ENCODE measurements around the gene DNM3.

DNM3 gene

DNA sequence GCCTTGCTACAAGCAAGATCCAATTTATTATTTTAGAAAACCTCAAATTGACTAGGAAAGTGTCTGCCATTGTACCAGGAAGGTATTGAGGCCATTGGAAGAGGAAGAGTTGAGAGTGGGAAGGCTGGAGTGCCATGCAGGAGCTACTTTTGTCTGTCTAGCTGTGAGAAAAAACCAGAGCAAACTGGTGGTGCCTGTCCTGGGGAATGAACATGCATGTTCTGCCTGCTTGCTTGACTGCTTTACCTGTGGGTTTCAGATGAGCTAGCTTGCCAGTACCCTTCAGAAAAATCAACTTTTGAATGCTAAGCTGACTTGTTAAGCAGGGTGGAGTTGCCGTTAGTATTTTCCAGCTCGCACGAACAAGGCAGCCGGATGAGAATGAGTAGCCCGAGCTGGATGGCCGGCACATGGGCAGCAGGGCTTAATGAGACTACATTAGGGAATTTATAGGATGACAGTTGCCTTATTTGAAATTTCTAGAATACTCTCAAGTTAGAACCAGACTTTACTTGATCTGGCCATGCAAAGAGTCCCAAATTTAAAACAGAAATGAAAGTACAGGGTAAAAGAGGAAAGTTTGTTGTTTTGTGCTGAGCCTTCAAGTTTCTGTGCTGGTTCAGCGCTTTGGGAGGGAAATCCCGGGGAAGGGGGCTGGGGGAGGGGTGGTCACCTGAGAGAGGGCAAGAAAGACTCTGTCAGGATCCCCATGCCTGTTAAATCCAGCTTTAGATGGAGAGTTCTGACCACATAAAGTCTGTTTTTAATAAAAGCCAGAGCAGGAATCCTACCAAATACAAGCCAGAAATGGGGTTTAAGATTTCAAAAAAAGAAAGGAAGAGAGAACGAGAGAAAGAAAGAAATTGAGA, 549.6 kb downstream of the DNM3 start:
- TF ChIP-seq REST (IDR thresholded peaks at IDR 0.05; ENCODE audit: low read depth) (no peak), TEAD4 (IDR thresholded peaks at IDR 0.05) (no peak)

- TF ChIP-seq YY1 (IDR thresholded peaks at IDR 0.05; ENCODE audit: low read depth) (no peak), ZBTB7A (IDR thresholded peaks at IDR 0.05; ENCODE audit: low read depth) (no peak), REST (IDR thresholded peaks at IDR 0.05; ENCODE audit: low read depth) (no peak), TCF12 (IDR thresholded peaks at IDR 0.05; ENCODE audit: low read depth) (no peak), FOXM1 (IDR thresholded peaks at IDR 0.05; ENCODE audit: borderline replicate concordance, low read depth) (no peak), TAF1 (IDR thresholded peaks at IDR 0.05; ENCODE audit: low read depth) (no peak), CREB1 (IDR thresholded peaks at IDR 0.05; ENCODE audit: low read depth) (no peak), NFIC (IDR thresholded peaks at IDR 0.05) (no peak), TEAD4 (IDR thresholded peaks at IDR 0.05) (no peak), CEBPB (IDR thresholded peaks at IDR 0.05) (no peak)
- TF ChIP-seq, protein P1, sequence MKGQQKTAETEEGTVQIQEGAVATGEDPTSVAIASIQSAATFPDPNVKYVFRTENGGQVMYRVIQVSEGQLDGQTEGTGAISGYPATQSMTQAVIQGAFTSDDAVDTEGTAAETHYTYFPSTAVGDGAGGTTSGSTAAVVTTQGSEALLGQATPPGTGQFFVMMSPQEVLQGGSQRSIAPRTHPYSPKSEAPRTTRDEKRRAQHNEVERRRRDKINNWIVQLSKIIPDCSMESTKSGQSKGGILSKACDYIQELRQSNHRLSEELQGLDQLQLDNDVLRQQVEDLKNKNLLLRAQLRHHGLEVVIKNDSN (IDR thresholded peaks at IDR 0.05) = no peak
- TF ChIP-seq, protein P2, sequence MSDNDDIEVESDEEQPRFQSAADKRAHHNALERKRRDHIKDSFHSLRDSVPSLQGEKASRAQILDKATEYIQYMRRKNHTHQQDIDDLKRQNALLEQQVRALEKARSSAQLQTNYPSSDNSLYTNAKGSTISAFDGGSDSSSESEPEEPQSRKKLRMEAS (IDR thresholded peaks at IDR 0.05) = no peak
Measured at GRCh38 chr1:172391976-172392375, 550.7 kb downstream of the DNM3 start.

DNA sequence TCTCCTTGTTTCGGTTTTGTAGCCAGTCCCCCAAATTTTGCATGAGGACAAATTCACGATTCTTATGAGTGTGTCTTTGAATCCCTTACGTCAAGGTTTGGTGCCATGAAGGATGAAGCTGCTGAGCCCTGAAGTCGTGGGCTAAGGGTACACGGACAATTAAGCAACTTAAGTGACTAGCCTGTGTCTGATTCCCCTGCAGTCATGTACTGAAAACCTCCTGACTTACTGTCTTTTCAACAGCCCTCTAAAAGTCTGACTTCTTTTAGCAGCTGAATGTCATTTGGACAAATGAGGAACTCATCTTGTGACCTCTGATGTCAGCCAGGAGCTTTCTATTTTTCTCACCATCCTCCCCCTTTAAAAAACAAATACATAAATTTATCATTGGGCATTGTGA, 552.1 kb downstream of the DNM3 start:
- TF ChIP-seq RAD21 (IDR thresholded peaks at IDR 0.05; ENCODE audit: low read depth) = no peak
- no peak for TF ChIP-seq YY1 (IDR thresholded peaks at IDR 0.05; ENCODE audit: low read depth)
- TF ChIP-seq, protein P1 (IDR thresholded peaks at IDR 0.05) = no peak
- no peak for TF ChIP-seq TAF1 (IDR thresholded peaks at IDR 0.05; ENCODE audit: low read depth)
- no peak for TF ChIP-seq TEAD4 (IDR thresholded peaks at IDR 0.05)
- no peak for TF ChIP-seq EGR1 (IDR thresholded peaks at IDR 0.05)
- TF ChIP-seq EP300 (IDR thresholded peaks at IDR 0.05; ENCODE audit: borderline replicate concordance) = no peak
- TF ChIP-seq, protein P2 (IDR thresholded peaks at IDR 0.05) = no peak
- TF ChIP-seq NFIC (IDR thresholded peaks at IDR 0.05) = no peak
- TF ChIP-seq TCF12 (IDR thresholded peaks at IDR 0.05; ENCODE audit: low read depth) = no peak

DNA sequence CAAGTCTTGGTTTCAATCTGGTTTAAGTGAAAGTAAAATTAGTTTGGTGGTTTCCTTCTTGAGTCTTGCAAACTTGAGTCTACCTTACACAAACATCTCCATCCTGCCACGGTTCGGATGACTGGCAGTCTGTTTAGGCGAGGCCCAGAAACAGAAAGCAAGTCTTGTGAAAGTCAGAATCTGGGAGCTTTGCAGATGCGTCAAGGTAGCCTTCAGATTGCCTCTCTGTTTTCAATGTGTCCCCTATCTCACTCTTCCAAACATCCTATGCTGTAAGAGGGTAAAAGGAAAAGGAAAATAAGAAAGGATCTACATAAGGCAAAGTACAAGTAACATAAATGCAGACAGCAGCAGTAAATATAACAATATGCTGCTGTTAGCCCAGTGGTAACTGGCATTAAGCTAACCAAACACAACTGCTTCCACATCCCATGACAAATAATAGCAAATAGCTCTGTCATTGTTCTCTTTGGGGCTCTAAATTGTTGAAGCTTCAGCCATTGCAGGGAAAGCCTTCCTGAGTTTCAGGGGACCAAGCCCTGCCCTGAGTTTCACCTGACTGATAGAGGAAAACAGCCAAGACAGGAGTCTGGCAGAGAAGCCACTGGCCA, 552.9 kb downstream of the DNM3 start:
- TF ChIP-seq EP300 (IDR thresholded peaks at IDR 0.05; ENCODE audit: borderline replicate concordance) = no peak
- no peak for TF ChIP-seq CREB1 (IDR thresholded peaks at IDR 0.05; ENCODE audit: low read depth)
- no peak for TF ChIP-seq REST (IDR thresholded peaks at IDR 0.05; ENCODE audit: low read depth)
- TF ChIP-seq TCF12 (IDR thresholded peaks at IDR 0.05; ENCODE audit: low read depth) = no peak
- TF ChIP-seq FOXM1 (IDR thresholded peaks at IDR 0.05; ENCODE audit: borderline replicate concordance, low read depth) = no peak
- TF ChIP-seq, protein P1 (IDR thresholded peaks at IDR 0.05) = no peak
- TF ChIP-seq ZBTB7A (IDR thresholded peaks at IDR 0.05; ENCODE audit: low read depth) = no peak
- no peak for TF ChIP-seq YY1 (IDR thresholded peaks at IDR 0.05; ENCODE audit: low read depth)
